HUDEP-2 (cell line): ENCODE data around the gene GAPDHS.

ENCODE experiments used
- DNase-seq, 76 experiments: peaks; one replicate each; lab custom pipeline; 2025; ENCODE audit not compliant: unreplicated experiment in 76 of 76; lab: John Stamatoyannopoulos, UW

GAPDHS gene

GRCh38 chr19:35555301-35556005, 22.2 kb downstream of the GAPDHS start:
- peak in 16 of 76 experiments; percentile 9 to 48 (median 20) for DNase-seq

- no peak for DNase-seq
Measured at GRCh38 chr19:35556025-35556590, 22.9 kb downstream of the GAPDHS start.

GRCh38 chr19:35556846-35557538, 23.7 kb downstream of the GAPDHS start:
- no peak for DNase-seq

- DNase-seq = peak in 23 of 76 experiments; percentile 15 to 59 (median 33)
Measured at GRCh38 chr19:35557539-35558399, 24.5 kb downstream of the GAPDHS start.

- DNase-seq = no peak
Measured at GRCh38 chr19:35558400-35559280, 25.4 kb downstream of the GAPDHS start.

- no peak for DNase-seq
Measured at GRCh38 chr19:35559281-35559659, 26.0 kb downstream of the GAPDHS start.

- no peak for DNase-seq
Measured at GRCh38 chr19:35559781-35560180, 26.5 kb downstream of the GAPDHS start.

GRCh38 chr19:35560271-35560670, 27.0 kb downstream of the GAPDHS start:
- DNase-seq = no peak

- DNase-seq = no peak
Measured at GRCh38 chr19:35560677-35561076, 27.4 kb downstream of the GAPDHS start.

- no peak for DNase-seq
Measured at GRCh38 chr19:35561436-35561835, 28.2 kb downstream of the GAPDHS start.

- no peak for DNase-seq
Measured at GRCh38 chr19:35562336-35562735, 29.1 kb downstream of the GAPDHS start.

GRCh38 chr19:35562776-35563175, 29.5 kb downstream of the GAPDHS start:
- DNase-seq = no peak

- no peak for DNase-seq
Measured at GRCh38 chr19:35563207-35563829, 30.1 kb downstream of the GAPDHS start, which contains the start of gene ATP4A. Gene ATP4A, minus strand, starts transcription at chr19:35563658. Its CDS starts 29 bp downstream, at chr19:35563629.

- no peak for DNase-seq
Measured at GRCh38 chr19:35565016-35565856, 32.0 kb downstream of the GAPDHS start.

GRCh38 chr19:35566738-35567137, 33.5 kb downstream of the GAPDHS start:
- no peak for DNase-seq

GRCh38 chr19:35569281-35569781, 36.1 kb downstream of the GAPDHS start:
- DNase-seq = peak in 5 of 76 experiments; percentile 11 to 27 (median 24)

GRCh38 chr19:35571406-35571965, 38.2 kb downstream of the GAPDHS start:
- DNase-seq = no peak

- no peak for DNase-seq
Measured at GRCh38 chr19:35577918-35578317, 44.7 kb downstream of the GAPDHS start.
